Measurements from ENCODE around the gene NPAS3. TPM values are rescaled to one million over a fixed set of nuclear protein-coding genes. Genes with fewer than 3 reads are reported as not detected.

Gene NPAS3
- total RNA-seq, 1 experiment from 2014 or later = not detected

DNA sequence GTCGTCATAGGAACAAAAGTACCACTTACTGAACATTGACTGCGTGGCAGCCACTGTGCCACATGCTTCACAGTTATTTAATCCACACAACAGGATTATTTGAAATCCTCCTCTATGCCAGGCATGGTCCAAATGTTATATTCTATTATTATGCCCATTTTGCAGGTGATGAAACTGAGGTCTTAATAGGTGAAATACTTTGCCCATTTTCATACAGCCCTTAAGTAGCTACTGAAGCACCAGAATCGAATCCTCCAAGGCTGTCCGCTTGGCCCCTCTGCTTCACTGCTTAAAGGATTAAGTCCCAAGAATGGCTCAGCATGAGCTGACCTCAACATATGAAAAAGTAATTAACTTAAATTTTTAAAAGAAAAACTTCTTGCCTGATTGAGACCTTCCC, 799.4 kb downstream of the NPAS3 start:
- H3K9me3 ChIP-seq (ENCODE audit: control insufficient read depth in 1 of 2, insufficient read depth in 1 of 2, low read depth in 1 of 2, low read length in 2 of 2) = no peaks in the 10 kb centered on the region
- BruUV-seq (replicated peaks) = no TSS peak
- no peaks in the 10 kb centered on the region for H3K36me3 ChIP-seq (ENCODE audit: control insufficient read depth in 1 of 2, insufficient read depth in 2 of 2, low read length in 2 of 2)
- ChIA-PET RAD21 (ENCODE audit: low non-redundant PET in 1 of 2, low total read pairs in 2 of 2, uncharacterized antibody in 2 of 2, unreplicated experiment in 2 of 2) (no interaction called here), POLR2A (no interaction called here), CTCF (no interaction called here)
- intact Hi-C loops (cut with micrococcal nuclease) = no loop called here
- DNase-seq (ENCODE audit: low read depth, low spot score) = no peak
- no peak overlapping the region for H3K4me2 ChIP-seq (ENCODE audit: low read length)
- H2AFZ ChIP-seq (ENCODE audit: low read depth, low read length, poor library complexity, severe bottlenecking) = no peak overlapping the region
- no peaks in the 10 kb centered on the region for H3K9me2 ChIP-seq (ENCODE audit: insufficient read depth)
- no peaks in the 10 kb centered on the region for H3K4me1 ChIP-seq (ENCODE audit: control insufficient read depth in 1 of 2, insufficient read depth in 2 of 2, low read length in 2 of 2)
- no peak overlapping the region for H3K9ac ChIP-seq (ENCODE audit: low read length)
- H3K27me3 ChIP-seq (ENCODE audit: insufficient read depth, low read length) = peaks cover 30% of the 10 kb centered on the region
- H3K27ac ChIP-seq (ENCODE audit: low read depth, low read length) = no peak overlapping the region
- ATAC-seq = no peak
- no peak overlapping the region for H3K4me3 ChIP-seq (replicated peaks in 1 of 2; ENCODE audit: low read depth in 1 of 2, low read length in 2 of 2)
- no peaks in the 10 kb centered on the region; the same call in 1 of the 2 replicates for H4K20me1 ChIP-seq (ENCODE audit: insufficient read depth)
- H3K79me2 ChIP-seq (ENCODE audit: insufficient read depth, low read length) = no peaks in the 10 kb centered on the region
- TF ChIP-seq ZFX (IDR thresholded peaks at IDR 0.05) (no peak), POLR2A (IDR thresholded peaks at IDR 0.05; ENCODE audit: borderline replicate concordance, extremely low read depth, insufficient read depth, insufficient read length) (no peak), CEBPB (IDR thresholded peaks at IDR 0.05; ENCODE audit: low read depth) (no peak), ZNF274 (IDR thresholded peaks at IDR 0.05; ENCODE audit: low read depth, low read length) (no peak), JUND (IDR thresholded peaks at IDR 0.05) (no peak), CBX3 (IDR thresholded peaks at IDR 0.05; ENCODE audit: low read depth) (no peak), EZH2 (IDR thresholded peaks at IDR 0.05) (no peak), RAD21 (IDR thresholded peaks at IDR 0.05; ENCODE audit: low read depth) (no peak), YY1 (IDR thresholded peaks at IDR 0.05; ENCODE audit: extremely low read depth, insufficient replicate concordance, low read depth, low read length) (no peak)
- TF ChIP-seq, protein P1, sequence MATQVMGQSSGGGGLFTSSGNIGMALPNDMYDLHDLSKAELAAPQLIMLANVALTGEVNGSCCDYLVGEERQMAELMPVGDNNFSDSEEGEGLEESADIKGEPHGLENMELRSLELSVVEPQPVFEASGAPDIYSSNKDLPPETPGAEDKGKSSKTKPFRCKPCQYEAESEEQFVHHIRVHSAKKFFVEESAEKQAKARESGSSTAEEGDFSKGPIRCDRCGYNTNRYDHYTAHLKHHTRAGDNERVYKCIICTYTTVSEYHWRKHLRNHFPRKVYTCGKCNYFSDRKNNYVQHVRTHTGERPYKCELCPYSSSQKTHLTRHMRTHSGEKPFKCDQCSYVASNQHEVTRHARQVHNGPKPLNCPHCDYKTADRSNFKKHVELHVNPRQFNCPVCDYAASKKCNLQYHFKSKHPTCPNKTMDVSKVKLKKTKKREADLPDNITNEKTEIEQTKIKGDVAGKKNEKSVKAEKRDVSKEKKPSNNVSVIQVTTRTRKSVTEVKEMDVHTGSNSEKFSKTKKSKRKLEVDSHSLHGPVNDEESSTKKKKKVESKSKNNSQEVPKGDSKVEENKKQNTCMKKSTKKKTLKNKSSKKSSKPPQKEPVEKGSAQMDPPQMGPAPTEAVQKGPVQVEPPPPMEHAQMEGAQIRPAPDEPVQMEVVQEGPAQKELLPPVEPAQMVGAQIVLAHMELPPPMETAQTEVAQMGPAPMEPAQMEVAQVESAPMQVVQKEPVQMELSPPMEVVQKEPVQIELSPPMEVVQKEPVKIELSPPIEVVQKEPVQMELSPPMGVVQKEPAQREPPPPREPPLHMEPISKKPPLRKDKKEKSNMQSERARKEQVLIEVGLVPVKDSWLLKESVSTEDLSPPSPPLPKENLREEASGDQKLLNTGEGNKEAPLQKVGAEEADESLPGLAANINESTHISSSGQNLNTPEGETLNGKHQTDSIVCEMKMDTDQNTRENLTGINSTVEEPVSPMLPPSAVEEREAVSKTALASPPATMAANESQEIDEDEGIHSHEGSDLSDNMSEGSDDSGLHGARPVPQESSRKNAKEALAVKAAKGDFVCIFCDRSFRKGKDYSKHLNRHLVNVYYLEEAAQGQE (IDR thresholded peaks at IDR 0.05; ENCODE audit: low read depth) = no peak
